ENCODE measurements around the gene TRPC4.

DNA sequence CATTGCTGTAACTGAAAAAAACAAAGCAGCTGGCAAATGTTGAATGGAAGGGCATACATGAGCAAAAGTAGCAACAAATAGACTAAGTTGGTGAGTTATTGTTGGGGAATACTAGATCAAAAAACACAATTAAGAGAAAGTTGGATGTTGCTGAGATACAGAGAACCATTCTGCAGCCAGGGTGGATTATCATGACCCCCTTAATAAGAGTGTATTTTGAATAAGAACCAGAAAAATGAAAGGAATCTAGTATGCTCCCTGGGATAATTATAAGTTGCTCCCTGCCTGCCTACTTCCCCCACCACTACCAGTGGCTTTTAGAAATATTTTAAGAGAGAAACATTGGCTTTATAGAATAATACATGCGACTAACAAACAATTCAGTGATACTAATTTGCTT lies 14.5 kb upstream of the TRPC4 start:
- no peak for TF ChIP-seq EZH2phosphoT487 (IDR thresholded peaks at IDR 0.05; ENCODE audit: borderline replicate concordance)
- TF ChIP-seq, protein P1, sequence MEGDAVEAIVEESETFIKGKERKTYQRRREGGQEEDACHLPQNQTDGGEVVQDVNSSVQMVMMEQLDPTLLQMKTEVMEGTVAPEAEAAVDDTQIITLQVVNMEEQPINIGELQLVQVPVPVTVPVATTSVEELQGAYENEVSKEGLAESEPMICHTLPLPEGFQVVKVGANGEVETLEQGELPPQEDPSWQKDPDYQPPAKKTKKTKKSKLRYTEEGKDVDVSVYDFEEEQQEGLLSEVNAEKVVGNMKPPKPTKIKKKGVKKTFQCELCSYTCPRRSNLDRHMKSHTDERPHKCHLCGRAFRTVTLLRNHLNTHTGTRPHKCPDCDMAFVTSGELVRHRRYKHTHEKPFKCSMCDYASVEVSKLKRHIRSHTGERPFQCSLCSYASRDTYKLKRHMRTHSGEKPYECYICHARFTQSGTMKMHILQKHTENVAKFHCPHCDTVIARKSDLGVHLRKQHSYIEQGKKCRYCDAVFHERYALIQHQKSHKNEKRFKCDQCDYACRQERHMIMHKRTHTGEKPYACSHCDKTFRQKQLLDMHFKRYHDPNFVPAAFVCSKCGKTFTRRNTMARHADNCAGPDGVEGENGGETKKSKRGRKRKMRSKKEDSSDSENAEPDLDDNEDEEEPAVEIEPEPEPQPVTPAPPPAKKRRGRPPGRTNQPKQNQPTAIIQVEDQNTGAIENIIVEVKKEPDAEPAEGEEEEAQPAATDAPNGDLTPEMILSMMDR (conservative IDR thresholded peaks at IDR 0.05; ENCODE audit: low read length), result no peak
